KBM-7 (cell line): ENCODE data around the gene ANKRD33B.
"Not testable (repeated sequence)": the region's sequence is repeated elsewhere in the genome, so short reads cannot be mapped to it uniquely, and the experiment has no call there.

ENCODE experiments used
- DNase-seq: peaks from one replicate; pipeline ENCODE4 v3.0.0-alpha.2; 2015
- in situ Hi-C: fragments of 300-500 bp; cut with MboI; formaldehyde crosslinking; loops from 2 replicates; pipeline ENCODE4 v1.14.3; 2020; ENCODE audit warnings: low sequenced_read_pairs, low pct_unique_long_range_greater_than_20kb, mixed read lengths

ANKRD33B gene

GRCh38 chr5:10553476-10553875, 10.4 kb upstream of the ANKRD33B start:
- in situ Hi-C loops = no loop called here
- no peak for DNase-seq

- no peak for DNase-seq
- in situ Hi-C loops = no loop called here
Observed at GRCh38 chr5:10555277-10555684, 8.6 kb upstream of the ANKRD33B start.

- DNase-seq = no peak
Observed at GRCh38 chr5:10556289-10556807, 7.5 kb upstream of the ANKRD33B start.

GRCh38 chr5:10556893-10557746, 6.8 kb upstream of the ANKRD33B start:
- DNase-seq = no peak
- in situ Hi-C loops = no loop called here

More at GRCh38 chr5:10556289-10556807, 7.5 kb upstream of the ANKRD33B start:
- in situ Hi-C loops = no loop called here

- in situ Hi-C loops = no loop called here
Observed at GRCh38 chr5:10559151-10559550, 4.7 kb upstream of the ANKRD33B start.

GRCh38 chr5:10559871-10560270, 4.0 kb upstream of the ANKRD33B start:
- DNase-seq = no peak
- in situ Hi-C loops = no loop called here

More at GRCh38 chr5:10559151-10559550, 4.7 kb upstream of the ANKRD33B start:
- DNase-seq = no peak

- peak; percentile 52 for DNase-seq
Observed at GRCh38 chr5:10562201-10563109, 1.4 kb upstream of the ANKRD33B start.

GRCh38 chr5:10563110-10563944, 543 bp upstream of the ANKRD33B start:
- DNase-seq = no peak
- in situ Hi-C loops = no loop called here

More at GRCh38 chr5:10562201-10563109, 1.4 kb upstream of the ANKRD33B start:
- in situ Hi-C loops = no loop called here

GRCh38 chr5:10564838-10565784, 1.2 kb downstream of the ANKRD33B start:
- in situ Hi-C loops = no loop called here
- no peak for DNase-seq

- in situ Hi-C loops = no loop called here
- DNase-seq = peak; percentile 42
Observed at GRCh38 chr5:10565785-10566542, 2.1 kb downstream of the ANKRD33B start.

- in situ Hi-C loops = no loop called here
- DNase-seq = no peak
Observed at GRCh38 chr5:10566543-10567068, 2.7 kb downstream of the ANKRD33B start.

GRCh38 chr5:10567121-10567591, 3.3 kb downstream of the ANKRD33B start:
- in situ Hi-C loops = no loop called here
- DNase-seq = no peak

GRCh38 chr5:10567781-10568321, 4.0 kb downstream of the ANKRD33B start:
- DNase-seq = no peak
- in situ Hi-C loops = no loop called here

GRCh38 chr5:10570540-10570939, 6.7 kb downstream of the ANKRD33B start:
- DNase-seq, in situ Hi-C loops: not testable (repeated sequence)

GRCh38 chr5:10572451-10572850, 8.6 kb downstream of the ANKRD33B start:
- DNase-seq = no peak
- in situ Hi-C loops = no loop called here

- in situ Hi-C loops = no loop called here
- DNase-seq = no peak
Observed at GRCh38 chr5:10573487-10574145, 9.7 kb downstream of the ANKRD33B start.
